HEK293 (cell line): ENCODE measurements around the gene SPATA25.
A peak's percentile ranks its signal among the peaks of the same experiment; 100 is the strongest.

Source experiments
- ATF2 ChIP-seq: fragments of 450-650 bp; formaldehyde crosslinking; IDR thresholded peaks from 2 replicates; pipeline ENCODE4 v1.5.1; 2016; ENCODE audit warnings: missing biosample characterization, missing genetic modification characterization, low read depth
- CTCF ChIP-seq: fragments of 450-650 bp; formaldehyde crosslinking; IDR thresholded peaks from 2 replicates; pipeline ENCODE4 v1.5.1; 2016; ENCODE audit warnings: missing biosample characterization, missing genetic modification characterization
- IKZF3 ChIP-seq: fragments of 450-650 bp; IDR thresholded peaks from 2 replicates; pipeline ENCODE4 v1.5.0; 2018; ENCODE audit warnings: missing biosample characterization, mild to moderate bottlenecking, missing genetic modification characterization, moderate library complexity
- INSM2 ChIP-seq: fragments of 450-650 bp; formaldehyde crosslinking; IDR thresholded peaks from 2 replicates; pipeline ENCODE4 v1.5.1; 2016; ENCODE audit warnings: missing biosample characterization, missing genetic modification characterization
- MZF1 ChIP-seq: fragments of 450-650 bp; formaldehyde crosslinking; IDR thresholded peaks from 2 replicates; pipeline ENCODE4 v1.5.1; 2017; ENCODE audit warnings: missing biosample characterization, missing genetic modification characterization, borderline replicate concordance
- OVOL3 ChIP-seq: fragments of 450-650 bp; formaldehyde crosslinking; IDR thresholded peaks from 2 replicates; pipeline ENCODE4 v1.5.1; 2016; ENCODE audit warnings: missing biosample characterization, missing genetic modification characterization
- SALL2 ChIP-seq: fragments of 450-650 bp; formaldehyde crosslinking; IDR thresholded peaks from 2 replicates; pipeline ENCODE4 v1.5.0; 2017; ENCODE audit warnings: missing biosample characterization, mild to moderate bottlenecking, missing genetic modification characterization, borderline replicate concordance
- SCRT2 ChIP-seq: fragments of 450-650 bp; formaldehyde crosslinking; IDR thresholded peaks from 2 replicates; pipeline ENCODE4 v1.5.1; 2016; ENCODE audit warnings: missing biosample characterization, missing genetic modification characterization
- TRIM28 ChIP-seq: IDR thresholded peaks from 2 replicates; pipeline ENCODE4 v1.6.1; 2011; ENCODE audit warnings: low read length, control low read depth, borderline replicate concordance
- TSHZ1 ChIP-seq: fragments of 450-650 bp; formaldehyde crosslinking; IDR thresholded peaks from 2 replicates; pipeline ENCODE4 v1.5.1; 2016; ENCODE audit warnings: missing biosample characterization, missing genetic modification characterization, borderline replicate concordance
- YY2 ChIP-seq: fragments of 450-650 bp; formaldehyde crosslinking; IDR thresholded peaks from 2 replicates; pipeline ENCODE4 v1.5.1; 2016; ENCODE audit warnings: missing biosample characterization, missing genetic modification characterization
- ZBTB49 ChIP-seq: fragments of 450-650 bp; formaldehyde crosslinking; IDR thresholded peaks from 2 replicates; pipeline ENCODE4 v1.5.1; 2016; ENCODE audit warnings: missing biosample characterization, missing genetic modification characterization, low read depth
- ZFP41 ChIP-seq: fragments of 450-650 bp; formaldehyde crosslinking; IDR thresholded peaks from 2 replicates; pipeline ENCODE4 v1.5.1; 2016; ENCODE audit warnings: missing biosample characterization, missing genetic modification characterization, borderline replicate concordance
- ZNF112 ChIP-seq: fragments of 450-650 bp; formaldehyde crosslinking; IDR thresholded peaks from 2 replicates; pipeline ENCODE4 v1.5.0; 2017; ENCODE audit warnings: missing biosample characterization, missing genetic modification characterization
- ZNF140 ChIP-seq: fragments of 450-650 bp; formaldehyde crosslinking; IDR thresholded peaks from 2 replicates; pipeline ENCODE4 v1.5.1; 2016; ENCODE audit warnings: missing biosample characterization, missing genetic modification characterization
- ZNF157 ChIP-seq: fragments of 450-650 bp; formaldehyde crosslinking; IDR thresholded peaks from 2 replicates; pipeline ENCODE4 v1.5.1; 2016; ENCODE audit warnings: missing biosample characterization, missing genetic modification characterization
- ZNF175 ChIP-seq: fragments of 450-650 bp; formaldehyde crosslinking; IDR thresholded peaks from 2 replicates; pipeline ENCODE4 v1.5.1; 2016; ENCODE audit warnings: missing biosample characterization, missing genetic modification characterization
- ZNF266 ChIP-seq: fragments of 450-650 bp; formaldehyde crosslinking; IDR thresholded peaks from 2 replicates; pipeline ENCODE4 v1.5.1; 2016; ENCODE audit warnings: missing biosample characterization, missing genetic modification characterization, low read depth
- ZNF302 ChIP-seq: fragments of 450-650 bp; formaldehyde crosslinking; IDR thresholded peaks from 2 replicates; pipeline ENCODE4 v1.5.1; 2016; ENCODE audit warnings: missing biosample characterization, missing genetic modification characterization, low read depth
- ZNF362 ChIP-seq: fragments of 450-650 bp; formaldehyde crosslinking; IDR thresholded peaks from 2 replicates; pipeline ENCODE4 v1.5.1; 2016; ENCODE audit warnings: missing biosample characterization, missing genetic modification characterization
- ZNF433 ChIP-seq: fragments of 450-650 bp; formaldehyde crosslinking; IDR thresholded peaks from 2 replicates; pipeline ENCODE4 v1.5.1; 2016; ENCODE audit warnings: missing biosample characterization, missing genetic modification characterization, low read depth
- ZNF610 ChIP-seq: fragments of 450-650 bp; formaldehyde crosslinking; IDR thresholded peaks from 2 replicates; pipeline ENCODE4 v1.5.1; 2016; ENCODE audit warnings: missing biosample characterization, missing genetic modification characterization, borderline replicate concordance
- ZNF792 ChIP-seq: fragments of 450-650 bp; formaldehyde crosslinking; IDR thresholded peaks from 2 replicates; pipeline ENCODE4 v1.5.1; 2016; ENCODE audit warnings: missing biosample characterization, missing genetic modification characterization
- ZSCAN4 ChIP-seq: fragments of 450-650 bp; formaldehyde crosslinking; IDR thresholded peaks from 2 replicates; pipeline ENCODE4 v1.5.1; 2017; ENCODE audit warnings: missing biosample characterization, missing genetic modification characterization
- ZXDB ChIP-seq: fragments of 450-650 bp; formaldehyde crosslinking; IDR thresholded peaks from 2 replicates; pipeline ENCODE4 v1.5.1; 2016; ENCODE audit warnings: missing biosample characterization, missing genetic modification characterization

Gene SPATA25

GRCh38 chr20:45857114-45857881, 30.1 kb downstream of the SPATA25 start, which contains the start of the genes ACOT8 and ZSWIM3 (continued):
- TF ChIP-seq ZNF362 (tag by site-specific recombination) (no peak), ZNF610 (no peak), ZNF266 (no peak), ATF2 (tag by site-specific recombination) (no peak), TSHZ1 (tag by site-specific recombination) (no peak), ZNF302 (tag by site-specific recombination) (no peak), ZBTB49 (tag by site-specific recombination) (no peak), ZNF175 (tag by site-specific recombination) (no peak), TRIM28 (no peak), ZNF140 (tag by site-specific recombination) (no peak), CTCF (tag by site-specific recombination) (no peak), OVOL3 (tag by site-specific recombination) (peak; percentile 37; the same call in 1 of the 2 replicates), ZNF433 (no peak), ZFP41 (no peak), ZXDB (tag by site-specific recombination) (peak; percentile 82), INSM2 (no peak), IKZF3 (tag by site-specific recombination) (no peak), ZNF792 (tag by site-specific recombination) (no peak), YY2 (tag by site-specific recombination) (0 out of 2 replicates have a peak, but pooled peaks have one; percentile 38), SCRT2 (tag by site-specific recombination) (no peak), SALL2 (tag by site-specific recombination) (no peak), ZNF112 (tag by site-specific recombination) (no peak), ZSCAN4 (tag by site-specific recombination) (no peak), ZNF157 (tag by site-specific recombination) (no peak), MZF1 (tag by site-specific recombination) (no peak)
